Embryonic facial prominence (tissue), 1 donor: ENCODE results near the gene GNAS.
"Not testable (repeated sequence)": the region's sequence is repeated elsewhere in the genome, so short reads cannot be mapped to it uniquely, and the experiment has no call there.

Experiments used
- DNase-seq: peaks from one replicate; pipeline ENCODE4 v3.0.0-alpha.2; 2016; ENCODE audit errors: extremely low spot score

GNAS gene

DNA sequence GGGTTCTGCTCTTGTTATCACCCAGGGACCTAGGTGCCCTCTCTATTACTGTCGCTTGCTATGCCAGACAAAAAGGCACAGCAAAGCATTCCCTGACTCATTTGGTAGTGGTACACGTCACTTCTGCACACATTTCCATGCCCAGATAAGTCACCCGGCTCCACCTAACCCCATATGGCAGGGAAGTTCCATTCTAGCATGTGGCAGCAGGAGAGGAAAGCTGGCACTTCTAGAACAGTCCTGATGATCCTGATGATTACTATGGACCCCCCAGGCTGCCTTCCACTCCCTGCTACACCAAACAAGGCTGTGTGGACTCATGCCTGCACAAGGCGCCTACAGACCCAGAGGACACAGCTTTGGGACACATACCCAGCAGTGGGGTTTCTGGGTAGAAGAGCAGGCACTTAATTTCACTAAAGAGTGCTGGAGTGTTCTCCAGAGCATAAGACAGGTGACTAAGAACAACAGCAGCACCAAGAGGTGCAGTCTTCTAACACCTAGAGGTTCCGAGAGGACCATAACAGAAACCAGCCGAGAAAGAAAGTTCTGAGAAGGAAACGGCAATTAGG lies 75.1 kb downstream of the GNAS start:
- DNase-seq: no peak

DNA sequence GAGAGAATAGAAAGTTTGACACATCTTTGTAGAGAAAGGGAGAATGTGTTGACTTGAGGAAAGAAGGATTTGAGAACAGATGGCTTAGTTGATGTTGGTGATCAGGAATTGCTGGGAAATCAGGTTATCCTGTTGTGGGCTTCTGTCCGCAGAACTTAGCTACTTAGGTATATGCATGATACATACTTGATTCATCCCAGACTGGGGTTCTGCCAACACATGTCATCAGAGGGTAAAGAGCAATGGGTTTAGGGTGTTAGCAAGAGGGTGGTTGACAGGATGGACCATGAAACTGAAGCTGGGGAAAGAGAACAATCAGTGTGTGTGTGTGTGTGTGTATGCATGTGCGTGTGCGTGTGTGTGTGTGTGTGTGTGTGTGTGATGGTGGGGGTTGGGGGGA lies 78.0 kb downstream of the GNAS start:
- no peak for DNase-seq

DNA sequence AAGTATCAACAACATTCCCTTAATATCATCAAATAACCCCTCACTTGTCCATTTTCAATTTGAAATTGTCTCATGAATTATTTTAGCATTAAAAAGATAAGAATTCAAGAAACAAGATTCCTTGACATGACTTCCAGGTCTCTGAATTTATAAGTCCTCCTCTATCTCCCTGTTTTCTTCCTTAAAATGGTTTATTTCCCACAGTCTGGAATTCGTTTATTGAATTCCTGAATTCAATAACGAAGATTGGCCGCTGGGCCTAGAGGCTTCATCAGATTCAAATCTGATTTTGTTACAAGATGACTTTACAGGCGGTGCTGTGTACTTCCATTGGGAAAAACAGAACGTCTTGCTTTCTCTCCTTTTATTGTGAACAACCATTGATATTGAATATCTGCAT lies 79.7 kb downstream of the GNAS start:
- DNase-seq: no peak

DNA sequence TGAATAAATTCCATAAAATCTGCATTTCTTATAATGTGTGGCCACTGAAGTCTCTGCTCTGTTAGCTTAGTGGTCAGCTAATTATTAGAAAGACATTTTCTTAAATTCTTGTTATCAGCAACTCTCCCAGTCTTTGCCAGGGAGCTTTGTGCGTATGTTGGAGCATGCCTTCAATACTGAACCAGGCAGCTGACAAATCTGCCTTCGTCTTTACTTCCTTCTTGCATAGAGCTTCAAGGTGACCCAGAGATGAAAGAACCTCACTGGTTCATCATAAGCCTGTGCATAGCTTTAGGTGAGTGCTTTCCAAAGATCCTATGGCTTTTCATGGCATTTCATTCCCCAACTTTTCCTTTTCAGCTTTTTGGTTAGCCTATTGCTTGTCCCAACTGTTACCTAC lies 85.6 kb downstream of the GNAS start:
- DNase-seq: no peak

DNA sequence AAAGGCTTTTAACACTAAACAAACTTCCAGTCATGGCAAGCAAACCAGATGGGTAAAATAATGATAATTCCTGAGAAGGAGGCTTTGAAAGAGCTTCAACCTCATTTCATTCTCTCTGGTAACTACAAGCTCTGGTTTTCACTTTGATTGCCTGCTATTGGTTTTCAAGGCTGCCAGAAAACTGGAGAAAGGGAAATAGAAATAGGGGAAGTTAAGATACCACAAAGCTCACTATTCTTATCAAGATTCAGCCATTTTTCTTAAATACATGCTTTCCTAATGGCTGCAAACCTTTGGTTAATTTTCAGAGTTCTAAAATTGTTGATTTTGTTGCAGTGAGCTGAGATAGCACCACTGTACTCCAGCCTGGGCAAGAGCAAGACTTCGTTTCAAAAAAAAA lies 86.0 kb downstream of the GNAS start:
- no peak for DNase-seq

DNA sequence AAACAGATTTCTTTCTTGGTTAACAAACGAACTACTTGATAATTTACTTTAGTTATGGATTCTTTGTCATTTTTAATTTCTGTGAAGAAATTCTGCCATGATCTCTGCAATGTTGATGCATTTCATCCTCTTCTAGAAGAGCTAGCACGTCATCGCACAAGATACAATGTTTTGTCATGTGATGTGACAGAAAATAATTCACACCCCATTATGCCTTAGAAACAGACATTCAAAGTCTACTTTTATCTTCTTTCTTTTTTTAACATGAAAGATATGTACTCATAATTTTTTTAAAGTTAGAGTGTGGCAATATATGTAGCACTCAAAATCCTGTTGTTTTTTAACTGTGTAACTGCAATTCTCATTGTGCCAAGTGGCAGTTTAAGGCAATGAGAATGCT lies 89.0 kb downstream of the GNAS start:
- DNase-seq: no peak

DNA sequence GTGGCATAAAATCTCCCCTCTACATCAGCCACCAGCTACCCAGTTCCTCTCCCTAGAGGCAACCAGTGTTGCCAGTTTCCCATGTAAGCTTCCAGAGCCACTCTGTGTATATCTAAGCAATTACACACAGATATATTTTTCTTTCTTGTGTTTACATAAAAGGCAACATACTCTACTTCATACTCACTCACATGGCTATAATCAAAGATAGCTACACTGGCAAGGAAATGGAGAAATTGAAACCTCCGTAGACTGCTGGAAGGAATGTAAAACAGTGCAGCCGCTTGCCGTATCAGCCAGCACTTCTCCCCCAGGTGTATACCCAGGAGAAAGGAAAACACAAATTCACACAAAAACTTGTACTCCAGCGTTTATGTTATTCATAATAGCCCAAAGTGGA lies 90.0 kb downstream of the GNAS start:
- no peak for DNase-seq

DNA sequence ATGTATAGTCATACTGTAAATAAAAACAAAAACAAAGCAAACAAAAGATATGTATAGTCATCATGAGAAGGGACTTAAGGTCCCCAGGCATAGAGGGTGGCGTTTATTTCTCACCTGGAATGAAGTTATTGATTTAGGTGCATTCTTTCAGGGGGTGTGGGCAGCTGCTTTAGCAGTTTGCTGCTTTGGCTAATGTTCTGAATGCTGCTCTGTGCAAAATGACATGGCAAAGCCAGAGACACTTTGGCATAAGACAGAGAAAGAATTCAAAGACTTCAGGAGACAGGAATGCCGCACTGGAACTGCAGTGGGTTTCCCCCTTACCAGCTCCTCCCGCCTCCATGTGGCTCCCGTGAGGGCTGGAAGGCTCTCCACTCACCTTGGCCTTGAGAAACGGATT lies 92.1 kb downstream of the GNAS start:
- no peak for DNase-seq

DNA sequence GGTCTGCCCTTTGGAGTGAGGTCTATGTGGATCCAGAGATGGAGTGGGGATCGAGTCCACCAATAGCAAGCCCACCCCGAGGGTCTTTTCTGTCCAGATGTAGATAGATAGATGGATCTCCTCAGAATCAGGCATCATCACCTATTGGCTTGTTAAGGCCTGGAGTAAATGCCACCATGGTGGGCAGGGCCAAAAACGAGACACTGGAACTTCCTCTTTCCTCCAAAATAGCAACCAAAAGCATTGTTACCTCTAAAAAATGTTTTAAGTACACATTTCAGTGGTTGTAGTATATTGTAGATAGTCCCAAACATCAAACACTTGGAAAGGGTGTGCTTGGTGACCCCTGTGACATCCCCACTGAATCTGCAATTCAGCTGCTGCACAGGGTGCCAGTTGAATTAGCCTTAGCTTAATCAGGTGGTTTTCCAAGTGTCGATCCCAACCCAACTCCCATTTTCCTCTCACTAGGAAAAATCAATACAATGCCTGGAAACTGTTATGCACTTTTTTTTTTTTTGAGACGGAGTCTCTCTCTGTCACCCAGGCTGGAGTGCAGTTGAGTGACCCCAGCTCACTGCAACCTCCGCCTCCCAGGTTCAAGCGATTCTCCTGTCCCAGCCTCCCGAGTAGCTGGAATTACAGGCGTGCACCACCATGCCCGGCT lies 93.6 kb downstream of the GNAS start:
- no peak for DNase-seq

DNA sequence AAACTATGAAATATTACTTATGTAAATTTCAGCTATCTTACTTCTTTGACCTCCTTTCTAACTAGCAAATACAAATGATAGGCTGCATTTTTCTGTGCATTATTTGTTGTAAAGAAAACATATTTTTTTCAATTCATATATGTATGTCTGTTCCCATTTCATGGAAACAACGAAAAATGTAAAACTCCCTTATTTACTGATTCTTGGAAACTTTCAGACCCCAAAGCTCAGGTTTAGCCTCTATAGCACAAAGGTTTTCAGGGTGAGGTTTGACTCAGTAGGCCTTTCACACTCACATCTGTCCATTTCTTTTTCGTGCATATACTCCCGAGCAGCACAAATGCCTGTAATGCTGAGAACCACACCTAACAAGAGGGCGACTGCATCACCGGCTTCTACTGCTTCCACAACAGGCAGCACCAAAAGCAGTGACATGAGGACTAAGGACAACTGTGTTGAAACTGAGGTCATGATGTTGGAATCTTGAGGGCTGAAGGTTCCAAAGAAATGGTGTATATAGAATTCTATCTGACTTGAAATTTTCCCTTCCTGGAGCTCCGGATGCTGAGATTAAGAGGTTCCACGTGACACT lies 95.4 kb downstream of the GNAS start:
- DNase-seq: not testable (repeated sequence)

DNA sequence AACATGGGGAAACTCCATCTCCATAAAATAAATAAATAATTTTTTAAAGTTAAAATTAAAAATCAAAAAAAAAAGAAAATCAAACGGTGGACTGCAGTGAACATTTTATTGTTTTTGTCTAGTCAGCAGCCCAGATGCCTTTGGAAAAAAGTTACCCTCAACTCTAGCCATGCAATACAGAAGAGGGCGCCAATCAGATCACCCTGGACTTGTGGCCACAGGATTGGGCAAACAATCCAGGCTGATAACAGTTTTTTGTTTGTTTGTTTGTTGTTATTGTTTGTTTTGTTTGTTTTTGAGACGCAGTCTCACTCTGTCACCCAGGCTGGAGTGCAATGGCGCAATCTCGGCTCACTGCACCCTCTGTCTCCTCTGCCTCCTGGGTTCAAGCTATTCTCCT lies 98.1 kb downstream of the GNAS start:
- DNase-seq: no peak

DNA sequence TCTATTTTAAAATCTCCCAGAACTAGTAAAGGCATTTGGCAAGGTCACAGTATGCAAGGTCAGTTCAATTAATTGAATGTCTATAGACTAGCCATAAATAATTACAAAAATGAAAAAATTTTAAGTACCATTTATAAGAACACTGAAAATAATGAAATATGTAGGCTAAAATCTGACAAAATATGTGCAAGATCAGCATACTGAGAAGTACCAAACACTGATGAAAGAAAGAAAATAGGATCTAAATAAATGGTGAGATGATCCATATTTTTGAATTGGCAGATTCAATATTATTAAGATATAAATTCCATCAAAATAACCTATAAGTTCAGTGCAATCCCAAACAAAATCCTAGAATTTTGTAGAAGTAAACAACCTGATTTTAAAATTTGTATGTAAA lies 100.5 kb downstream of the GNAS start:
- DNase-seq: no peak

DNA sequence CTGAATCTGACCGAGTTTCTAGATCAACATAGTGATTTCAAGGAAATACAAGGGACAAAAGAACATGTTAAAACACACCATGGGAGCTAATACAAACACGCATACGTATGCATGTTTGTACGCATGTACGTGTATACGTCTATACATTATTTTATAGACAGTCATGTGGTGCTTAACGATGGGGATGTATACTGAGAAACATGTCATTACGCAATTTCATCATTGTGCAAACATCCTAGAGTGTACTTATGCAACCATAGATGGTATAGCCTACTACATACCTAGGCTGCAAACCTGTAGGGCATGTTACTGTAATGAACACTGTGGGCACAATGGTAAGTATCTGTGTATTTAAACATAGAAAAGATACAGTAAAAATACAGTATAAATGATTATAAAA lies 103.6 kb downstream of the GNAS start:
- DNase-seq: no peak

DNA sequence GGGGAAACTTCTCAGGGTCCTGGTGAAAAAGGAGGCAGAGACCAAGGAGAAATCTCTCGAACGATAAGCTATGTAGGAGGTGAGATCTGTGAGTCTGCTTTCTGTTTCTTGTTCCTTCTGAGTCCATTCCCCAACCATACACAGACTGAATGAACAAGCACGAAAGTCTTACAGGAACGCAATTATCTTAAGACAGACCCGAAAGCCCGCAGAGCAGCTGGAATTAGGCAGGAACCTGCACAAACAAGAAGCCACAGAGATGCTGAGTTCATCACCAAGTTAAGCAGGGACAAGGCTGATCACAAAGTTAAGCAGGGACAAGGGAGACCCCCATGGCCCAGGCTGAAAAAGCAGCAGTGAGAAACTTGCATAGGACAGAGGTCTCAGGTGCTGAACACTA lies 107.1 kb downstream of the GNAS start:
- no peak for DNase-seq
